NCI-H2171 treated with DMSO at 0.1 percent for 48 hours (cell line): Measurements from ENCODE around the gene EPB41L4B.
"Not testable (repeated sequence)": the region's sequence is repeated elsewhere in the genome, so short reads cannot be mapped to it uniquely, and the experiment has no call there.

Experiments used
- DNase-seq: peaks from one replicate; lab custom pipeline; 2025; lab: John Stamatoyannopoulos, UW

The EPB41L4B gene

GRCh38 chr9:109163194-109163593, 157.7 kb downstream of the EPB41L4B start:
- DNase-seq = no peak

DNA sequence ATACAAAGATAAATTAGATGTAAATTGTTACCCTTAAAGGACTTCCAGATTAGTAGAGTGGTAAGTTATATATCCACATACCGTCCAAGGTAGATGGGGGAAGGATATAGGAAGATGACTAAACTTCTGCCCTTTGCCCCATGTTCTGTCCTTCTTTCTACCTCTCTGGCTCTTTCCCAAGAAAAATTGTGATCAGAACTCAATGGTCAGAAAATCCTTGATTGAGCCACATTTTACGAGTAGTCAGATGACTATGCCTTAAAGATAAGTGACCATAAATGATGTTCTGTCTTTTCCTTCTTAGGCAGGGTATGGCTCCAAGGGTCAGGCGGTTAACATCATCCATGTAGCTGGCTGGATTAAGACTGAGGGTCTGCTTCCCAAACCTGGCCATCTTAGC, 158.2 kb downstream of the EPB41L4B start:
- DNase-seq = no peak

GRCh38 chr9:109161471-109161870, 159.4 kb downstream of the EPB41L4B start:
- no peak for DNase-seq

- no peak for DNase-seq
Measured at GRCh38 chr9:109159583-109159982, 161.3 kb downstream of the EPB41L4B start.

DNA sequence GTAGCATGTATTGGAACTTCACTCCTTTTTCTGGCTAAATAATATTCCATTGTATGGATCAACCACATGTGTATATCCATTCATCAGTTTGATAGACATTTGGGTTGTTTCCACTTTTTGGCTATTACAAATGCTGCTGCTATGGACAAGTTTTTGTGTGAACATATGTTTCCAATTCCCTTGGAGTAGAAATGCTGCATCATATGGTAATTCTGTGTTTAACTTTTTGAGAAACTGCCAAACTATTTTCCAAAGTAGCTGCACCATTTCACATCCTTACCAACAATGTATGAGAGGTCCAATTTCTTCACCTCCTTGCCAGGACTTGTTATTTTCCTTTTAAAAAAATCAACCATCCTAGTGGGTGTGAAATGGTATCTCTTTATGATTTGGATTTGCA, 162.2 kb downstream of the EPB41L4B start:
- DNase-seq = no peak

GRCh38 chr9:109156708-109157107, 164.2 kb downstream of the EPB41L4B start:
- DNase-seq = no peak

- DNase-seq = no peak
Measured at GRCh38 chr9:109150925-109151545, 169.8 kb downstream of the EPB41L4B start.

- no peak for DNase-seq
Measured at GRCh38 chr9:109149722-109150121, 171.1 kb downstream of the EPB41L4B start.

- DNase-seq = no peak
Measured at GRCh38 chr9:109149089-109149488, 171.8 kb downstream of the EPB41L4B start.

GRCh38 chr9:109145051-109145450, 175.8 kb downstream of the EPB41L4B start:
- no peak for DNase-seq

DNA sequence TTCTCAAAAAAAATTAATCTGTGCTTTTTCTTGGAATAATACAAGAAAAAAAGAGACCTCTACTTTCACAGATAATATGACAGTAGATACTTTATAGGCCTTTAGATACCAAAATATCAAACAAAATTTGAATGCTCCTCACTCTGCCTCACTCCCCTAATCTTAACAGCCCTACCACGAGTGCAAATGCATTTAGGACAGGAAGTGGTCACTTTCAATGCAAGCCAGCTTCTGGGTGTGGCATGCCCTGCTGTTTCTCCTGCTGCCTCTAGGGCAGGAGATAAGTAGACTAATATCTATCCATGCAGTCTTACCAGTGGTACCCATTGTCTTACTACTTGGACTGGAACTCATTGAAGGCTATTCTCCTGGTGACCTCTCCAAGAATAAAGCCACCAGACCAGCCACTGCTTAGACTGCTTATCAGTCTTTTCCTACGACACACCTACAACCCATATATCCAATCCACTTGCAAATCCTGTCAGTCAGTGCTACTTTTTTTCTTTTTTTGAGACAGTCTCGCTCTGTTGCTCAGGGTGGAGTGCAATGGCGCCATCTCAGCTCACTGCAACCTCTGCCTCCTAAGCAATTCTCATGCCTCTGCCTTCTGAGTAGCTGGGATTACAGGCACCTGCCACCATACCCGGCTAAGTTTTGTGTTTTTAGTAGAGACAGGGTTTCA, 176.8 kb downstream of the EPB41L4B start:
- no peak for DNase-seq

DNA sequence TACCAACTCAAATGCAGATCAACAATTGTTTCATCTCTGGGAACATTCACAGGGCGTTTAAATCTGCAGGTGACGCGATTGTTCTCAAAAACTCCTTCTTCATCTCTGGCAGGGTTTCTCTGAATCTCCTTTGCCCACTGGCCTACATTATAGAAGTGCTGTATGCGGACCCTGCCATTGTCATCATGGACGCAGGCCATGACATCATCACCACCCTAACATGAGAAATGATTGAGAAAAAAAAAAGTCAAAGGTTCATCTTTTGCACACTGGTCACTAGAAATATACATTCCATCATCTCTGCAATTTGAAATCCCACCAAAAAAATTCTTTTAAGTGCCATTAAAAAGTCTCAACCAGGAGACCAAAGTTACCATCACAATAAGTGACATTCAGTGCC, 179.5 kb downstream of the EPB41L4B start:
- DNase-seq = no peak

- no peak for DNase-seq
Measured at GRCh38 chr9:109139851-109140250, 181.0 kb downstream of the EPB41L4B start.

- DNase-seq = no peak
Measured at GRCh38 chr9:109138421-109138820, 182.4 kb downstream of the EPB41L4B start.

- DNase-seq = no peak
Measured at GRCh38 chr9:109134167-109134578, 186.7 kb downstream of the EPB41L4B start.

- DNase-seq = no peak
Measured at GRCh38 chr9:109133533-109133932, 187.3 kb downstream of the EPB41L4B start.

DNA sequence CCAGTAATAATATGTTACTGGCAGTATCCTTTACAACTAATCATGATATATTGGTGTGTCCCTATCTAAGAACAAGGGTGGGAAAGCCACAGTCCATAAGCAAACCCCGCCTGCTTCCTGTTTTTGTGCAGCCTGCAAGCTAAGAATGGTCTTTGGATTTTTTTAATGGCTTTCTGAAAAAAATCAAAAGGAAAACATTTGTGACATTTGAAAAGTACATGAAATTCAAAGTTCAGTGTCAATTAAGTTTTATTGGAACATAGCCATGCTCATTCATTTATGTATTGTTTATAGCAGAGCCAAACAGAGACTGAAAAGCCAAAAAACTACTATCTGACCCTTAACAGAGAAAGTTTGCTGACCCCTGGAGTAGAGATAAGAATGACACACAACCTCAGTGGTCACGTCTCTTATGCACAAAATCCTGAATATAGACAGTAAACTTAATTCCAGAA, 188.3 kb downstream of the EPB41L4B start:
- no peak for DNase-seq

DNA sequence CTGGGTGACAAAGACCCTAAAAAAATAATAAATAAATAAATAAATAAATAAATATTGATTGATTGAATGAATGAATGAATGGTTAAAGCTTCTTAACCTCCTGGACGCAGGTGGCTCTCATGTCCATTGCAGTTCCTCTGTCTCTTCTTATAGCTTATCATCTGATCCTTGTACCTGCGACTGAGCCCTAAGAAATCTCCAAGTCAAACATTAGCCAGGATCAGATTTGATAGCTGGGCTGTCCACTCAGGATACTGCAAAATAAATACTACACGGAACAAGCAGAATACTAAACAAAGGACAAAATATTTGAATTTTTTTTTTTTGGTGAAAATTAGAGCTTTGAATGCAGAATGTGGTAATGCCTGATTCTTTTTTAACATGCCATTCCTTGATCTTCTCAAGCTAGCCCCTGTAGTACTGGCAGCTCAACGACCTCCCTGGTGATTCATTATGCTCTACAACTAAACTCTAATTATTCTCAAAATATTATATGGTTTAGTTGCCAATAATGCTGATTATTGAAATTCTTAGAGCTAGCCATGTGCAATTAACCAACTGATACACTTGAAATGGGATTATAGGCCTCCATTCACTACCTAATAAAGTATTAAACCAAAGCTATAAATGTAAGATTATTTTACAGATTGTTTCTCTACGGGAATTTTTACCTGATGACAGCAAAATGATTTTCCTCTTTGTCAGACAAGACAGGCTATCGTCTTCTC, 191.2 kb downstream of the EPB41L4B start:
- DNase-seq = no peak

DNA sequence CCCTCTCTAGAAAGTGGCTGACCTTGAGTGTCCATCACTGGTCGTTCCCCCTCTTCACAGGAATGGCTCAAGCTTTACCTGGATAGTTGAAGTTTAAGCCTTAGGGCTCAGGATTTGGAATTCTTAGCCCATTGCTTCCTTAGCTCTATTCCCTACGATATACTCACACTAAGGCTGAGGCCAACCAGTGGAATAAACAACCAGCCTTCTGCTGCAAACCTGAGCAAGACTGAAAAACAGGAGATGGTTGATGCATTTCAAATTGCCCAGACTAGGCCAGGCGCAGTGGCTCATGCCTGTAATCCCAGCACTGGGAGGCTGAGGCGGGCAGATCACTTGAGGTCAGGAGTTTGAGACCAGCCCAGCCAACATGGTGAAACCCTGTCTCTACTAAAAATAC, 194.2 kb downstream of the EPB41L4B start:
- not testable (repeated sequence) for DNase-seq

GRCh38 chr9:109124121-109124520, 196.7 kb downstream of the EPB41L4B start:
- no peak for DNase-seq

DNA sequence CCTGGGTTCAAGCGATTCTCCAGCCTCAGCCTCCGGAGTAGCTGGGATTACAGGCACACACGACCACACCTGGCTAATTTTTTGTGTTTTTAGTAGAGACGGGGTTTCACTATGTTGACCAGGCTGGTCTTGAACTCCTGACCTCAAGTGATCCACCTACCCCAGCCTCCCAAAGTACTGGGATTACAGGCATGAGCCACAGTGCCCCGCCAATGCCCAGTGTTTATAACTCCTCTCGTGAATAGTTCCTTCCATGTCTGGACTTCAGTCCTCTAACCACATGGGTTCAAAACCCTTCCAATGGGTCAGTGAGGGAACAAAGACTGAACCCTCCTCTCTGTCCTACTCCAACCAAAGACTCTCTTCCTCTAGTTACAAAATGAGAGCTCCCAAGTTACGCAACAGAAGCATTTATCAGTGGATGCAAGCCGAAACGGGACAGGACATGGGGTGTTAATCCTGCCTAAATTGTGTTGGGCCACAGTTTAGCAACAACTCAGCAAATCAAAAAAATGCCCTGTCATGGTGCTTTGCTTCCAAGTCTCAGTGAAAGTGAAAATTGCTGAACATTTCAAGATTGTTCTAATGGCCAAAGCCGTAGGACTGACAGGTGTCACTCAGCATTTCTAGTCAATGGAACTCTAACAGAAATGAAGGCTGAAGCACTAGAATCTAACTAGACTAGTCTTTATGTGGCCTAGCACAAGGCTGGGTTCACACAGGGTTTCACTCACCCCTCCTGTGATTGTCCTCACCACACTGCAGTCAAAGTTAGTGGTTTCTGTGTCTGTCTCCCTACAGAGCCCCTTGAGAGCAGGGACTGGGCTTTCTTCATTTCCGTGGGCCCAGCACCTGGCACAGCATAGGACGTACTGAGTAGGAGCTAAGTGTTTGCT, 197.9 kb downstream of the EPB41L4B start:
- DNase-seq = no peak
